H1 (cell line): ENCODE results near the gene BGLAP. TPM values are rescaled to one million over a fixed set of nuclear protein-coding genes. Genes with fewer than 3 reads are reported as not detected.
A peak's percentile ranks its signal among the peaks of the same experiment; 100 is the strongest.

Experiments
- CTCF ChIA-PET: fragments of 300-600 bp; sonication (Branson Sonifier 250); formaldehyde crosslinking; loops from one replicate; lab custom pipeline; 2021; ENCODE audit not compliant: partially characterized antibody; lab: Charles Lee
- POLR2A ChIA-PET: fragments of 300-600 bp; sonication (Branson Sonifier 250); formaldehyde crosslinking; loops from one replicate; lab custom pipeline; 2021; ENCODE audit warnings: inconsistent platforms; ENCODE audit not compliant: partially characterized antibody; lab: Charles Lee
- DNase-seq, 2 experiments: peaks; one replicate each; pipeline versions ENCODE4 v3.0.0 to v3.0.0-alpha.2; 2010 to 2022; ENCODE audit warnings: low spot score in 2 of 2, low read depth in 1 of 2, mixed read lengths in 1 of 2
- FAIRE-seq: peaks from 2 replicates; lab custom pipeline; 2011; peaks lifted over from hg19 to GRCh38; lab: Jason Lieb, UNC
- H2AFZ ChIP-seq: 2 replicates; pipeline ENCODE4 v1.8.1; 2012; ENCODE audit warnings: low read length, inconsistent platforms
- H2AK5ac ChIP-seq: 2 replicates; pipeline ENCODE4 v1.6.1; 2013; ENCODE audit warnings: low read depth, low read length
- H2BK120ac ChIP-seq: replicated peaks from 2 replicates; pipeline ENCODE3; 2013; ENCODE audit warnings: low read depth, low read length, inconsistent platforms
- H2BK12ac ChIP-seq: 2 replicates; pipeline ENCODE4 v1.6.1; 2013; ENCODE audit warnings: low read depth, low read length
- H2BK15ac ChIP-seq: 2 replicates; pipeline ENCODE4 v1.6.1; 2013; ENCODE audit warnings: low read length
- H2BK20ac ChIP-seq: 2 replicates; pipeline ENCODE4 v1.6.1; 2013; ENCODE audit warnings: low read length
- H2BK5ac ChIP-seq: 2 replicates; pipeline ENCODE4 v1.6.1; 2013; ENCODE audit warnings: low read depth, low read length
- H3K14ac ChIP-seq: 2 replicates; pipeline ENCODE4 v1.6.1; 2013; ENCODE audit warnings: inconsistent platforms; ENCODE audit not compliant: insufficient read length
- H3K18ac ChIP-seq: 2 replicates; pipeline ENCODE4 v1.6.1; 2013; ENCODE audit warnings: low read length; ENCODE audit errors: extremely low read depth
- H3K23ac ChIP-seq: 2 replicates; pipeline ENCODE4 v1.6.1; 2013; ENCODE audit warnings: inconsistent platforms; ENCODE audit not compliant: insufficient read length
- H3K23me2 ChIP-seq: 2 replicates; pipeline ENCODE4 v1.6.1; 2013; ENCODE audit warnings: low read depth, low read length
- H3K27ac ChIP-seq: 2 replicates; pipeline ENCODE4 v1.6.1; 2011; ENCODE audit warnings: low read depth, low read length, inconsistent platforms
- H3K27me3 ChIP-seq, 4 experiments: replicated peaks in 1 of 4; 1 replicate in 1 of 4; 2 replicates in 3 of 4; pipeline versions ENCODE4 v1.6.1 to v1.8.1; 2011 to 2013; ENCODE audit warnings: low read length in 3 of 4, mild to moderate bottlenecking in 3 of 4, inconsistent platforms in 2 of 4, mixed read lengths in 2 of 4, moderate library complexity in 1 of 4; ENCODE audit not compliant: control insufficient read depth in 3 of 4, insufficient read depth in 3 of 4; ENCODE audit errors: extremely low read depth in 1 of 4
- H3K36me3 ChIP-seq, 4 experiments: 2 replicates each; pipeline versions ENCODE4 v1.6.1 to v1.8.1; 2011 to 2013; ENCODE audit warnings: mild to moderate bottlenecking in 4 of 4, low read length in 3 of 4, moderate library complexity in 2 of 4, control low read depth in 1 of 4, inconsistent platforms in 1 of 4; ENCODE audit not compliant: insufficient read depth in 4 of 4, control insufficient read depth in 2 of 4
- H3K4ac ChIP-seq: replicated peaks from 2 replicates; pipeline ENCODE3; 2013; ENCODE audit warnings: low read length, low read depth, mixed read lengths, inconsistent platforms; ENCODE audit not compliant: insufficient read length
- H3K4me1 ChIP-seq, 4 experiments: replicated peaks in 1 of 4; 1 replicate in 1 of 4; 2 replicates in 3 of 4; pipeline versions ENCODE4 v1.6.1 to v1.8.1; 2011 to 2013; ENCODE audit warnings: low read length in 3 of 4, inconsistent platforms in 2 of 4, mixed read lengths in 1 of 4; ENCODE audit not compliant: insufficient read depth in 4 of 4, control insufficient read depth in 3 of 4
- H3K4me2 ChIP-seq, 2 experiments: 2 replicates each; pipeline versions ENCODE4 v1.6.1 to v1.8.1; 2011 to 2013; ENCODE audit warnings: low read depth in 2 of 2, low read length in 2 of 2, control low read depth in 1 of 2, inconsistent platforms in 1 of 2, mild to moderate bottlenecking in 1 of 2; ENCODE audit not compliant: insufficient read depth in 1 of 2
- H3K4me3 ChIP-seq, 4 experiments: fragments of 200-600, 300-600 bp in 1 of 4; sonication (generic), shearing (Covaris generic), sonication (Bioruptor Twin) in 1 of 4; 2 replicates each; pipeline versions ENCODE4 v1.5.1 to v1.8.1; 2011 to 2016; ENCODE audit warnings: low read length in 4 of 4, low read depth in 3 of 4, control low read depth in 2 of 4, inconsistent platforms in 2 of 4, mild to moderate bottlenecking in 2 of 4, mixed read lengths in 1 of 4, moderate library complexity in 1 of 4; ENCODE audit not compliant: insufficient read depth in 2 of 4; ENCODE audit errors: extremely low read depth in 1 of 4
- H3K56ac ChIP-seq: replicated peaks from 2 replicates; pipeline ENCODE3; 2013; ENCODE audit warnings: low read depth, mild to moderate bottlenecking, mixed read lengths, low read length, inconsistent platforms; ENCODE audit not compliant: insufficient read length
- H3K79me1 ChIP-seq: 2 replicates; pipeline ENCODE4 v1.6.1; 2013; ENCODE audit warnings: low read depth, low read length, control low read depth
- H3K79me2 ChIP-seq, 2 experiments: 2 replicates each; pipeline versions ENCODE4 v1.6.1 to v1.8.1; 2012 to 2013; ENCODE audit warnings: low read length in 2 of 2, mild to moderate bottlenecking in 2 of 2, inconsistent platforms in 1 of 2; ENCODE audit not compliant: insufficient read depth in 2 of 2, control insufficient read depth in 1 of 2
- H3K9ac ChIP-seq, 4 experiments: replicated peaks in 1 of 4; 1 replicate in 1 of 4; 2 replicates in 3 of 4; pipeline versions ENCODE4 v1.6.1 to v1.8.1; 2011 to 2013; ENCODE audit warnings: low read depth in 3 of 4, low read length in 3 of 4, control low read depth in 2 of 4, mild to moderate bottlenecking in 2 of 4, moderate library complexity in 2 of 4, inconsistent platforms in 1 of 4; ENCODE audit errors: extremely low read depth in 1 of 4
- H3K9me3 ChIP-seq, 2 experiments: 2 replicates each; pipeline versions ENCODE4 v1.6.1 to v1.8.1; 2012 to 2013; ENCODE audit warnings: mild to moderate bottlenecking in 2 of 2, moderate library complexity in 2 of 2, control low read depth in 1 of 2, inconsistent platforms in 1 of 2, low read depth in 1 of 2, low read length in 1 of 2, mixed read lengths in 1 of 2; ENCODE audit not compliant: insufficient read depth in 2 of 2
- H4K20me1 ChIP-seq, 2 experiments: replicated peaks in 1 of 2; 2 replicates each; pipeline versions ENCODE3 to v1.8.1; 2011 to 2013; ENCODE audit warnings: inconsistent platforms in 2 of 2, low read length in 2 of 2, mild to moderate bottlenecking in 1 of 2; ENCODE audit not compliant: insufficient read depth in 2 of 2, control insufficient read depth in 1 of 2
- H4K5ac ChIP-seq: 2 replicates; pipeline ENCODE4 v1.6.1; 2013; ENCODE audit warnings: low read length, low read depth, mixed read lengths, inconsistent platforms; ENCODE audit not compliant: insufficient read length
- H4K8ac ChIP-seq: 2 replicates; pipeline ENCODE4 v1.8.0; 2013; ENCODE audit warnings: mild to moderate bottlenecking, moderate library complexity, low read length, inconsistent platforms; ENCODE audit not compliant: insufficient read depth; ENCODE audit errors: extremely low read depth
- H4K91ac ChIP-seq: replicated peaks from 2 replicates; pipeline ENCODE3; 2013; ENCODE audit warnings: low read length, mixed read lengths, inconsistent platforms; ENCODE audit not compliant: insufficient read length
- EGR1 ChIP-seq: IDR thresholded peaks from 2 replicates; pipeline ENCODE4 v1.6.1; 2011; ENCODE audit warnings: low read depth, low read length, borderline replicate concordance
- GABPA ChIP-seq: IDR thresholded peaks from 2 replicates; pipeline ENCODE4 v1.6.1; 2011; ENCODE audit warnings: mild to moderate bottlenecking, low read length, moderate library complexity, borderline replicate concordance; ENCODE audit not compliant: insufficient read depth
- JUN ChIP-seq: IDR thresholded peaks from 2 replicates; pipeline ENCODE4 v1.6.1; 2011; ENCODE audit warnings: low read depth, mild to moderate bottlenecking, improper control_type of control experiment, low read length
- NRF1 ChIP-seq: IDR thresholded peaks from 2 replicates; pipeline ENCODE4 v1.6.1; 2011; ENCODE audit warnings: mild to moderate bottlenecking, low read depth, low read length, improper control_type of control experiment
- PHF8 ChIP-seq: fragments of 200-600 bp; sonication (generic); conservative IDR thresholded peaks from 2 replicates; pipeline ENCODE4 v1.7.1; 2012; ENCODE audit warnings: low read depth, mild to moderate bottlenecking, inconsistent platforms, low read length, moderate library complexity
- POLR2A ChIP-seq, 2 experiments: IDR thresholded peaks; 1 replicate in 1 of 2; 2 replicates in 1 of 2; pipeline ENCODE4 v1.6.1; 2011; ENCODE audit warnings: low read depth in 2 of 2, low read length in 2 of 2, mild to moderate bottlenecking in 2 of 2; ENCODE audit errors: control extremely low read depth in 1 of 2
- POU5F1 ChIP-seq: IDR thresholded peaks from 2 replicates; pipeline ENCODE4 v1.6.1; 2011; ENCODE audit warnings: low read depth, mild to moderate bottlenecking, low read length, moderate library complexity
- SIRT6 ChIP-seq: IDR thresholded peaks from one replicate; pipeline ENCODE4 v1.7.1; 2012; ENCODE audit warnings: low read length, inconsistent platforms
- TAF7 ChIP-seq: optimal IDR thresholded peaks from 2 replicates; pipeline ENCODE3; 2011; ENCODE audit warnings: low read depth, mild to moderate bottlenecking, inconsistent platforms, low read length, moderate library complexity, borderline replicate concordance
- YY1 ChIP-seq: IDR thresholded peaks from 2 replicates; pipeline ENCODE4 v1.6.1; 2011; ENCODE audit warnings: low read depth, mild to moderate bottlenecking, low read length
- WGBS, 2 experiments: shearing (Covaris generic) in 1 of 2; methylation state at CpG; one replicate each; pipeline versions ENCODE4 v1.1.6 to v1.1.7; 2013 to 2015; ENCODE audit warnings: low lambda C conversion rate in 2 of 2, mixed read lengths in 2 of 2, inconsistent platforms in 1 of 2, low coverage in 1 of 2, missing lambda C conversion rate in 1 of 2; ENCODE audit not compliant: insufficient replicate concordance in 2 of 2, insufficient coverage in 1 of 2, insufficient read length in 1 of 2; ENCODE audit errors: extremely low coverage in 1 of 2, missing lambda C conversion rate in 1 of 2; 5-methylcytosine and 5-hydroxymethylcytosine counted together
- polyA plus RNA-seq, 7 experiments: library from polyadenylated mRNA; depleted of rRNA in 3 of 7; stranded (reverse) in 5 of 7; unstranded in 2 of 7; fragments of >200 nt in 5 of 7; fragments of 200-250 nt in 2 of 7; gene quantifications; 1 replicate in 5 of 7; 2 replicates in 1 of 7; 4 replicates in 1 of 7; pipeline versions ENCODE4 v1.2.1 to v1.2.3, GENCODE V29; 2011 to 2013; ENCODE audit warnings: missing spikeins in 2 of 7, mixed read lengths in 2 of 7
- total RNA-seq: library from RNA; stranded (reverse); fragmentation: NEBNext Ultra II Directional; extraction: Animal tissue kit (Norgen Biotek cat#: 25700); gene quantifications from 2 replicates; pipeline ENCODE4 v1.2.1, GENCODE V29; 2021
- TF ChIP-seq, protein P1 (sequence below): IDR thresholded peaks from 2 replicates; pipeline ENCODE4 v1.6.1; 2012; ENCODE audit warnings: low read length, inconsistent platforms

BGLAP gene
- total and polyA plus RNA-seq, 2 of the 8 experiments (the other 6 are each of a cell fraction or from before 2014, with no cell fraction given), result 1.2 to 1.5 TPM

DNA sequence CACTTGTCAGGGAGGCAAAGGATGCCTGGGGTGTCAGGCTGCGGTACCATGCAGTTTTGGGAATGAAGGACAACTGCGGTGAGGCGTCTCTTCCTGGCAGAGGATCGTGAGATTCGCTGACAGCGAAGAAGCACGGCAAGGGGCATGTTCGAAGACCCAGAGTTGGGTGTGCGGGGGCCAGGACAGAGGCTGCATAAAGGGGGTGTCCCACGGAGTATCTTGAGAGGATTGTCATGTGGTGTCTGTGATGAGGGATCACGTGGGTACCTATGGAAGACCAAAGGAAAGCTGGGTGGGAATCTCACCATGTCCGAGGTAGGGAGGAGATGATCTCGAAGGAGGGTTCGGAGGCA, 47.7 kb upstream of the BGLAP start:
- peaks cover 2 to 16% (median 4%) of the 10 kb centered on the region in 4 experiments; a peak in 5 of 7 replicates for H3K4me1 ChIP-seq
- H3K18ac ChIP-seq, result no peak overlapping the region
- H3K4ac ChIP-seq, result no peak overlapping the region
- 21% methylated on average over 14 of the region's 14 CpGs; no CpG with 5 or more reads in 1 of the 2 experiments for WGBS, 2 experiments
- H3K23me2 ChIP-seq, result peaks cover 6% of the 10 kb centered on the region; the same call in 1 of the 2 replicates
- H3K9me3 ChIP-seq, result peaks cover 1 to 2% of the 10 kb centered on the region in 2 experiments; a peak in 1 of 4 replicates
- peak overlapping the region; percentile 54 to 64 (median 58) for H3K9ac ChIP-seq
- H2AK5ac ChIP-seq, result no peak overlapping the region
- H4K91ac ChIP-seq, result no peak overlapping the region
- no peak overlapping the region for H2AFZ ChIP-seq
- FAIRE-seq (no peak), DNase-seq (no peak)
- 0 out of 2 replicates have a peak overlapping the region, but pooled peaks have one; percentile 68 for H2BK20ac ChIP-seq
- no peak overlapping the region for H2BK120ac ChIP-seq
- H2BK5ac ChIP-seq, result peak overlapping the region; percentile 84; the same call in 1 of the 2 replicates
- H3K27me3 ChIP-seq, result no peaks in the 10 kb centered on the region
- no peak overlapping the region for H2BK12ac ChIP-seq
- peak overlapping the region; percentile 77 to 99 for H3K4me2 ChIP-seq
- CTCF ChIA-PET, result interaction anchor here (0.8 to 5.1 kb wide), 12 partner anchors 9 to 167 kb away, joined by 3 to 27 read pairs (median 4); partner anchors contain the start of gene PMF1
- peak overlapping the region; percentile 17; the same call in 1 of the 2 replicates for H3K27ac ChIP-seq
- H4K5ac ChIP-seq, result no peak overlapping the region
- H3K4me3 ChIP-seq, result peak overlapping the region; percentile 78 to 97 (median 94)
- no peak overlapping the region for H3K14ac ChIP-seq
- POLR2A ChIA-PET, result interaction anchor here (0.8 to 4.1 kb wide), 16 partner anchors 10 to 250 kb away, joined by 3 to 27 read pairs (median 6); partner anchors contain the start of gene PMF1
- no peak overlapping the region for H3K23ac ChIP-seq
- peaks cover 0 to 5% (median 2%) of the 10 kb centered on the region in 4 experiments; a peak in 4 of 8 replicates for H3K36me3 ChIP-seq
- peak overlapping the region; percentile 52; the same call in 1 of the 2 replicates for H4K8ac ChIP-seq
- H3K56ac ChIP-seq, result no peak overlapping the region
- H4K20me1 ChIP-seq, result peaks cover 0 to 7% of the 10 kb centered on the region in 2 experiments
- peak overlapping the region; percentile 37; the same call in 1 of the 2 replicates for H2BK15ac ChIP-seq
- peaks cover 17% of the 10 kb centered on the region for H3K79me1 ChIP-seq
- H3K79me2 ChIP-seq, result peaks cover 16 to 49% of the 10 kb centered on the region in 2 experiments
- TF ChIP-seq SIRT6 (no peak), POU5F1 (no peak), EGR1 (no peak), JUN (no peak), NRF1 (no peak), POLR2A (IDR thresholded peaks at IDR 0.05; ENCODE audit: control extremely low read depth in 1 of 2, low read depth in 2 of 2, low read length in 2 of 2) (no peak), PHF8 (peak; percentile 5; the same call in 1 of the 2 replicates), GABPA (no peak), TAF7 (no peak), YY1 (no peak)
- TF ChIP-seq, protein P1, sequence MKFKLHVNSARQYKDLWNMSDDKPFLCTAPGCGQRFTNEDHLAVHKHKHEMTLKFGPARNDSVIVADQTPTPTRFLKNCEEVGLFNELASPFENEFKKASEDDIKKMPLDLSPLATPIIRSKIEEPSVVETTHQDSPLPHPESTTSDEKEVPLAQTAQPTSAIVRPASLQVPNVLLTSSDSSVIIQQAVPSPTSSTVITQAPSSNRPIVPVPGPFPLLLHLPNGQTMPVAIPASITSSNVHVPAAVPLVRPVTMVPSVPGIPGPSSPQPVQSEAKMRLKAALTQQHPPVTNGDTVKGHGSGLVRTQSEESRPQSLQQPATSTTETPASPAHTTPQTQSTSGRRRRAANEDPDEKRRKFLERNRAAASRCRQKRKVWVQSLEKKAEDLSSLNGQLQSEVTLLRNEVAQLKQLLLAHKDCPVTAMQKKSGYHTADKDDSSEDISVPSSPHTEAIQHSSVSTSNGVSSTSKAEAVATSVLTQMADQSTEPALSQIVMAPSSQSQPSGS, result no peak
